Trophoblast cell (in vitro differentiated cells and primary cell): ENCODE measurements around the gene FGB.

Experiments
- DNase-seq, 2 donors: peaks; one replicate each; pipeline ENCODE4 v3.0.0-alpha.2; 2016
- H2AFZ ChIP-seq: 2 replicates; pipeline ENCODE4 v1.6.1; 2013; ENCODE audit warnings: low read length, moderate library complexity, mild to moderate bottlenecking; ENCODE audit not compliant: insufficient read depth, poor library complexity
- H2AK5ac ChIP-seq: 2 replicates; pipeline ENCODE4 v1.6.1; 2013; ENCODE audit warnings: mild to moderate bottlenecking, low read length
- H2BK120ac ChIP-seq: 2 replicates; pipeline ENCODE4 v1.6.1; 2013; ENCODE audit warnings: low read length, mild to moderate bottlenecking, moderate library complexity; ENCODE audit not compliant: insufficient read depth, poor library complexity
- H2BK12ac ChIP-seq: 2 replicates; pipeline ENCODE4 v1.6.1; 2013; ENCODE audit warnings: mild to moderate bottlenecking, low read length, moderate library complexity
- H2BK5ac ChIP-seq: 2 replicates; pipeline ENCODE4 v1.6.1; 2013; ENCODE audit warnings: low read length, low read depth, moderate library complexity, mild to moderate bottlenecking; ENCODE audit not compliant: poor library complexity
- H3K14ac ChIP-seq: 2 replicates; pipeline ENCODE4 v1.6.1; 2013; ENCODE audit warnings: mild to moderate bottlenecking, low read length
- H3K18ac ChIP-seq: 2 replicates; pipeline ENCODE4 v1.6.1; 2013; ENCODE audit warnings: mild to moderate bottlenecking, low read length
- H3K23ac ChIP-seq: 2 replicates; pipeline ENCODE4 v1.6.1; 2013; ENCODE audit warnings: low read length
- H3K27ac ChIP-seq: 2 replicates; pipeline ENCODE4 v1.5.1; 2013; ENCODE audit warnings: low read depth, mild to moderate bottlenecking, inconsistent platforms, low read length, moderate library complexity
- H3K27me3 ChIP-seq: 2 replicates; pipeline ENCODE4 v1.6.1; 2013; ENCODE audit warnings: inconsistent platforms, mild to moderate bottlenecking, low read length, moderate library complexity; ENCODE audit not compliant: insufficient read depth
- H3K36me3 ChIP-seq, 2 experiments: 1 replicate in 1 of 2; 2 replicates in 1 of 2; pipeline ENCODE4 v1.6.1; 2013; ENCODE audit warnings: low read length in 2 of 2, mild to moderate bottlenecking in 2 of 2, moderate library complexity in 1 of 2; ENCODE audit not compliant: insufficient read depth in 2 of 2, control insufficient read depth in 1 of 2
- H3K4ac ChIP-seq: 2 replicates; pipeline ENCODE4 v1.6.1; 2013; ENCODE audit warnings: low read depth, mild to moderate bottlenecking, low read length, moderate library complexity
- H3K4me1 ChIP-seq, 2 experiments: 1 replicate in 1 of 2; 2 replicates in 1 of 2; pipeline ENCODE4 v1.6.1; 2013; ENCODE audit warnings: low read length in 2 of 2, mild to moderate bottlenecking in 2 of 2, moderate library complexity in 1 of 2; ENCODE audit not compliant: insufficient read depth in 2 of 2, control insufficient read depth in 1 of 2
- H3K4me2 ChIP-seq: 2 replicates; pipeline ENCODE4 v1.6.1; 2013; ENCODE audit warnings: inconsistent platforms, mild to moderate bottlenecking, low read length, moderate library complexity
- H3K4me3 ChIP-seq: 2 replicates; pipeline ENCODE4 v1.5.1; 2013; ENCODE audit warnings: mild to moderate bottlenecking, low read depth, low read length, inconsistent platforms
- H3K79me1 ChIP-seq: one replicate; pipeline ENCODE4 v1.6.1; 2013; ENCODE audit warnings: low read length
- H3K79me2 ChIP-seq: 2 replicates; pipeline ENCODE4 v1.6.1; 2013; ENCODE audit warnings: low read length, mild to moderate bottlenecking; ENCODE audit not compliant: control insufficient read depth, insufficient read depth, poor library complexity
- H3K9ac ChIP-seq: 2 replicates; pipeline ENCODE4 v1.6.1; 2013; ENCODE audit warnings: mild to moderate bottlenecking, low read length
- H3K9me3 ChIP-seq: 2 replicates; pipeline ENCODE4 v1.6.1; 2013; ENCODE audit warnings: low read depth, mild to moderate bottlenecking, control low read depth, inconsistent platforms, low read length; ENCODE audit not compliant: insufficient read depth
- H4K12ac ChIP-seq: 2 replicates; pipeline ENCODE4 v1.6.1; 2013; ENCODE audit warnings: low read depth, mild to moderate bottlenecking, low read length, moderate library complexity
- H4K8ac ChIP-seq: 2 replicates; pipeline ENCODE4 v1.6.1; 2013; ENCODE audit warnings: low read depth, mild to moderate bottlenecking, low read length, moderate library complexity
- H4K91ac ChIP-seq: one replicate; pipeline ENCODE4 v1.6.1; 2013; ENCODE audit warnings: low read depth, mild to moderate bottlenecking, low read length, moderate library complexity
- WGBS: extraction: QIAGEN DNeasy Blood & Tissue Kit; methylation state at CpG from one replicate; pipeline ENCODE4 v1.1.7; 2013; ENCODE audit warnings: missing lambda C conversion rate; ENCODE audit not compliant: insufficient read length, insufficient coverage; ENCODE audit errors: extremely low coverage; 5-methylcytosine and 5-hydroxymethylcytosine counted together

FGB gene

DNA sequence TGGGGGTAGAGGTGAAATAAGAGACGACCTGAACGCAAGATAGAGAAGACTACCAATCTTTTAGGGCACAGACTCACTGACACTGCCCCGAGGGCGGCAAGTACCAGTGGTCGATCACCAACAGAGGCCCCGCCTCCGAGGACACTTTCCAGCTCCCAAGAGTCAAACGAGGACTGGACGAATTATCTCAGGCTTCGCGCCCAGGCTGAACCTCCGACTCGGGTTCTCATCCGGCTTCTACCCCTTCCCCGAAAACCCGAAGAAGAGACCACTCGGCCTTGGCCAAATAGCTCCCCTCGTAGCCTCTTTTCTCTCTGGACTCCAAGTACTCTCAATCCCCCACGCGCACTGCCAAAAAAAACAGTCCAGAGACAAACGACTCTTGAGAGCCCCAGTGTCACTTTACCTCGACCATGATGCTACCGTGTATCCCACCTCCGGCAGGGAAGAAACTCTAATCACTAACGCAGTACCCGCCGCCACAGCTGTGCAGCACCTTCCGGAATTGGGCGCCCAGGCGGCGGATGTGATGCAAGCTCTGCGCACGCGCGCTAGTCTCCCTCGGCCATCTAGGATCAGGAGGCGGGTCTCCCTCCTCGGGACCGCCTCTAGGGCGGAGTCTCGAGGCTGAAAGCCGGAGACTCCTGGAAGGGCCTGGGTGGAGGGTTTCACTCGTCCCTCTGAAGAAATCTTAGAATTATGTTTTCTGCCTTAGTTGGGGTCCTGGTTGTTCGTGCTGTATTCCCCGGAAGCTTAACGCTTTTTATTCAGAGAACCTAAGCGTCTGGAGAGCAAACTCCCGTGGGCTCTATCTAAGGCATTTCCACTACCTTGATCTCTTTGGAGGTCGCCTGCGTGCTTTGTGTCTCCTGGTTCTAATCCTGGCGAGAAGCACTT is 12.7 kb upstream of the FGB start, which contains the start of gene PLRG1:
PLRG1 (minus strand) TSS at position 507 of the 897 bp plus-strand sequence; CDS start at position 415, 92 bp downstream.
- Histone ChIP-seq H4K12ac (peak within 1 kb of the TSS; percentile 78), H3K14ac (peak within 1 kb of the TSS; percentile 48), H3K18ac (peak within 1 kb of the TSS; percentile 30), H2AFZ (peak within 1 kb of the TSS; percentile 80), H3K4me1 (peaks cover 0 to 5% of the 10 kb centered on the region in 2 experiments), H2BK5ac (peak within 1 kb of the TSS; percentile 15), H3K4me3 (peak within 1 kb of the TSS; percentile 78), H3K4me2 (peak within 1 kb of the TSS; percentile 86), H3K9me3 (no peaks in the 10 kb centered on the region), H3K4ac (peak within 1 kb of the TSS; percentile 80), H3K79me1 (no peaks in the 10 kb centered on the region), H3K23ac (no peak within 1 kb of the TSS), H2BK12ac (no peak within 1 kb of the TSS), H3K36me3 (peaks cover 2% of the 10 kb centered on the region in 2 experiments), H4K8ac (peak within 1 kb of the TSS; percentile 94), H3K27ac (no peak within 1 kb of the TSS), H3K9ac (peak within 1 kb of the TSS; percentile 85), H4K91ac (peak within 1 kb of the TSS; percentile 64), H2BK120ac (peak within 1 kb of the TSS; percentile 35), H3K79me2 (peaks cover 3% of the 10 kb centered on the region), H2AK5ac (no peak within 1 kb of the TSS), H3K27me3 (no peaks in the 10 kb centered on the region)
- DNase-seq = peak; percentile 97 to 99
- no CpG with 5 or more reads among the region's 51 CpGs for WGBS

DNA sequence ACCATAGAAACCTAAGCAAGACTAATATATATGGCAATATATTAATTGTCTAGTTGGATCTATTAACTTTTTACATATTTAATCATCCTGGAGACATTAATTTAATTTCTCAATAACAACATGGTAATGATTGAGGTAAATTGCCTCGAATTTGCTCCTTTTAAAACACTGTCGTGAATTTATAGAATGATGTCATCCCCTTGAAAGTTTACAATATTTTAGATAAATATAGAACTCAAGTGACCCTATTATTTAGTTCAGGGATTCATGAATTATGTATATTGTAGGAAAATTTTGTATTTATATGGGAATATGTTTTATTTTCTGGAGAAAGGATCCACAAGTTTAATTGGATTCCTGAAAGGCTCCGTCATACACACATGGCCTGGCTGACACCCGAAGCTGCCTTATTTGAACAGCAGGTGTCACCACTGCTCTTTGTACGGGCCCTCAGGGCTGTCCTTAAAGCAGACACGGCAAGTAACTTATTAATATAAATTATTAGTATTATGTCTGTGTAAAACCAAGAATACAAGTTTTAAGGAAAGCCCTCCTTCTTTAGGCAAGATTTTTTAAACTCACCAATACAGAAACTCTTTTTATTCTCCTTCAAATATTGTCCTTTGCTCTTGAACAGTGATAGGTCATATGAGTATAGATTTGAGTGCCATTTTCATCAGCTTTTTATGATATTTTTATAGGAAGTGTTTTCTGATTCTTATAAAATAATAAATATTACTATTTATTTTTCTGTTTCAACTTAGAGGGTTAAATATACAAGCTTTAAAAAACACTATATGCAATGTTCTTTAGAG is 10.7 kb upstream of the FGB start:
- H3K23ac ChIP-seq = no peak overlapping the region
- no peak overlapping the region for H3K4me2 ChIP-seq
- no peak overlapping the region for H2BK120ac ChIP-seq
- H3K14ac ChIP-seq = no peak overlapping the region
- no peaks in the 10 kb centered on the region for H3K27me3 ChIP-seq
- no peak overlapping the region for H2AFZ ChIP-seq
- no peak overlapping the region for H4K8ac ChIP-seq
- peaks cover 3% of the 10 kb centered on the region for H3K79me2 ChIP-seq
- no peak overlapping the region for H4K12ac ChIP-seq
- H2BK12ac ChIP-seq = no peak overlapping the region
- no peaks in the 10 kb centered on the region for H3K36me3 ChIP-seq
- H3K4me1 ChIP-seq = peaks cover 0 to 5% of the 10 kb centered on the region in 2 experiments
- no peaks in the 10 kb centered on the region for H3K9me3 ChIP-seq
- no peak overlapping the region for H3K4ac ChIP-seq
- H4K91ac ChIP-seq = no peak overlapping the region
- no peak overlapping the region for H2AK5ac ChIP-seq
- no peak overlapping the region for H3K9ac ChIP-seq
- no peak overlapping the region for H3K27ac ChIP-seq
- peak; percentile 71 to 88 for DNase-seq
- H2BK5ac ChIP-seq = no peak overlapping the region
- no peak overlapping the region for H3K4me3 ChIP-seq
- no peaks in the 10 kb centered on the region for H3K79me1 ChIP-seq
- WGBS = no CpG with 5 or more reads among the region's 6 CpGs
- H3K18ac ChIP-seq = no peak overlapping the region

- Histone ChIP-seq H3K9ac (no peak overlapping the region), H3K27me3 (no peaks in the 10 kb centered on the region), H2BK12ac (no peak overlapping the region), H4K8ac (no peak overlapping the region), H3K23ac (no peak overlapping the region), H3K9me3 (no peaks in the 10 kb centered on the region), H3K14ac (no peak overlapping the region), H3K79me1 (no peaks in the 10 kb centered on the region), H2BK120ac (no peak overlapping the region), H3K4me3 (no peak overlapping the region), H3K18ac (no peak overlapping the region), H3K36me3 (no peaks in the 10 kb centered on the region), H3K4me1 (no peaks in the 10 kb centered on the region), H2BK5ac (no peak overlapping the region), H3K79me2 (no peaks in the 10 kb centered on the region), H3K4ac (no peak overlapping the region), H3K27ac (no peak overlapping the region), H3K4me2 (no peak overlapping the region), H4K91ac (no peak overlapping the region), H4K12ac (no peak overlapping the region), H2AFZ (no peak overlapping the region), H2AK5ac (no peak overlapping the region)
- no CpG with 5 or more reads among the region's 1 CpG for WGBS
- DNase-seq = no peak
These were observed 3.7 kb upstream of the FGB start for GRCh38 chr4:154559141-154559493.

DNA sequence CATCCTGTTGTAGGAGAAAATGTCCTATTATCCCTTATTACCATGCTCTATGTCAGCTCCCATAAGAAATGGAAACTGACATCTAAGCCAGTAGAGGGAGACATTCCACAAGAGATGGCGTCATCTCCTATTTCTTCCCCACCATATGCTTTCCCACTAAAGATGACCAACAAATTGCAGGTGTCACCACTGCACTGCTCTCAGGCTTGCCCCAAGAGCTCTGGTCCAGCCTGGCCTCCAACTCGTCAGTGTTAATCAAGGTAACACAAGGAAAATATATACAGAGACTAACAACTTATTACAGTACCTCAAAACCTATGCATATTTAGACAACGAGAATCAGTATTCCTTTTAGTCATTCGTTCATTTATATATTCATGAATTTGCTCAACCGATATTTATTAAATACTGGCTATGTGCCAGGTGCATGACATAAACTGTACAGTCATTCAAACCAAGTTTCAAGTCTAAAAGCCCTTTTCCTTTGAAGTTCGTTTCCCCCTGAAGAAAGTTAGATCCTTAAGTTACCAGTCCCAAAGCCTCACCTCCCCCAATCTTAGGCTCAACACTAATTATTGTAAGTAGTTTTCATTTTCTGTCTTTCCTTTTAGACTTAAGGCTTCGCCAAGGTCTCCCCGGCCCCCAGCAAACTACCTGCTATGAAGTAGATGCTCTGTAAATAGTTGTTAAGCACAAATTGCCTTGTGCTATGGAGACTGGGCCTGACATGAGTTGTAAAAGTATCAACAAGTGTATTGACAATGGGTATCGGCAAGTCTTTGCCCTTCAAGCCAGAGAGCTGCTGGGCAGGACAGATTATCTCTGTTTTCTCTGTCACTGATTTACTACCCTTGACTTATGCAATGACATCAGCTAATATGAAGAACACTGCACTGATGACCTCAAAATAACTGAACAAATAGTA is 3.1 kb upstream of the FGB start:
- no peak overlapping the region for H3K4me2 ChIP-seq
- H3K23ac ChIP-seq = no peak overlapping the region
- H3K79me2 ChIP-seq = no peaks in the 10 kb centered on the region
- no peak overlapping the region for H4K8ac ChIP-seq
- no peak overlapping the region for H2BK5ac ChIP-seq
- no peaks in the 10 kb centered on the region for H3K9me3 ChIP-seq
- no peaks in the 10 kb centered on the region for H3K79me1 ChIP-seq
- DNase-seq = peak; percentile 30 to 75
- no peak overlapping the region for H2BK120ac ChIP-seq
- no peak overlapping the region for H2AFZ ChIP-seq
- no peak overlapping the region for H3K27ac ChIP-seq
- no peak overlapping the region for H2BK12ac ChIP-seq
- no peaks in the 10 kb centered on the region for H3K27me3 ChIP-seq
- no CpG with 5 or more reads among the region's 9 CpGs for WGBS
- no peak overlapping the region for H4K91ac ChIP-seq
- H3K14ac ChIP-seq = no peak overlapping the region
- no peak overlapping the region for H3K4ac ChIP-seq
- H3K4me3 ChIP-seq = no peak overlapping the region
- no peak overlapping the region for H2AK5ac ChIP-seq
- no peaks in the 10 kb centered on the region for H3K4me1 ChIP-seq
- no peak overlapping the region for H3K9ac ChIP-seq
- no peaks in the 10 kb centered on the region for H3K36me3 ChIP-seq
- H4K12ac ChIP-seq = no peak overlapping the region
- no peak overlapping the region for H3K18ac ChIP-seq
